ENCODE measurements around the gene UBAC2.

The UBAC2 gene

DNA sequence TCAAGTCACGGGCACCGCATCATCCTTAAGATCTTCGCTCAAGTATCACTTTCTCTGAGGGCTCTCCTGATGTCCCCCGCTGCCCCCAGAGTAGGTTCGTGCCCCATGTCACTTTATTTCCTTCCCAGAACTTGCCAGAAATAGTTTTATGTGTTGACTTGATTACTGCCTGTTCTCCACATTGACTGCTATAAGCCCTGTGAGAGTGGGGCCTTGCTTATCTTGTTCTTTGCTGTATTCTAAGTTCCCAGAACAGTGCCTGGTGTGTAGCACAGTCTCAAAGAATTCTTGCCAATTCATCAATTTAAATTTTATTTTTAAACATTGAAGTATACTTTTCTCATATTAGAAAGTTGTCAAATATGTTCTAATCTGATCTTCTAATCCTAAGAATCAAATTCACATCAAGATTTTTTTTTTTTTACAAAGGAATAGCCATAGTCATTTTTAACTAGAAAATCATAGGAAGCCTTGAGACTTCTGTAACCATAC, 138.6 kb downstream of the UBAC2 start:
- no peak for DNase-seq (ENCODE audit: low read depth in 2 of 2)

DNA sequence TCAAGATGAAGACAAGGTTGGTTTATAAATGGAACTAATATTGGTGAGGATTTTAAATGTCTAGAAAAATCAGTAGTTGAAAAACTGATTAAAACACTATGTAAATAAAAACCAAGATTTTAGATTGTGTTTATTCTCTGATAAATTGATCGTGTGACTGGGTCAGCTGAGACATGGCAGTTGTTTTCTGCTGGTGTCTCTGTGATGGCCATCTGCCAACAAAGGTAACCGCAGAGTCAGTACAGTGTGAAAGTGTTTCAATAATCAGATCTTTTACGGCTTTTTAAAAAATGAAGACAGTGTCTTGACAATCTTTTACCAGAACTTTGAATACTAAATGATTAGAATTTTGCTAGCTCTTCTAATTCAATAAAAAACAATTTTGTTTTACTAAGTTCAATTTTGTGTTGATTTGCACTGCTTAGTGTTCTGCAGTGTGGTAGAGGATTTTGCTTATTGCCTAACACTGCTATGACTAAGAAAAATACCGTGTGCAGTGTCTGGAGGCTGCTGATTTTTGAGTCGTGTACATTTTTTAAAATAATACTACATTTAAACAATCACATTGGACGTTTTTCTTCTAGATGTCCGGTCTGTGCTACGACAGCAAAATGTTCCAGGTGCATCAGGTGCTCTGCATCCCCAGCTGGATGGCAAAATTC, 139.2 kb downstream of the UBAC2 start:
- no peak for DNase-seq (ENCODE audit: low read depth in 2 of 2)

DNA sequence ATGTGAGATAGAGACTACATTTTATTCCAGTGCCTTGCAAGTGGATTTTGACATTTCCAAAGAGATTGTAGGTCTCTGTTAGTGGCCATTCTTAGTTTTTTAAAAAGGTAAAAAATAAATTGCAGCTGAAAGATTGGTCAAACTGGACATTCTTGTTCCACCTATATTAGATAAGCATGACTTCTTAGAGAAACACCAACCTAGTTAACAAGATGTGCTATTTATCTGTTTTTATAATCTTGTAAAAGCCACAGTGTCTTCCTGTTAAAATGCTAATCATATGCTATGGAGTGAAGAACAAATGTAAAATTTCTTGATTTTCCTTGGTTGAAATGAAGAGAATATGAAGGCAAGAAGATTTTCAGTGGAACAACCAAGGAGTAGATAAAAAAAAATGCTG, 140.0 kb downstream of the UBAC2 start:
- DNase-seq (ENCODE audit: low read depth in 2 of 2): no peak

DNA sequence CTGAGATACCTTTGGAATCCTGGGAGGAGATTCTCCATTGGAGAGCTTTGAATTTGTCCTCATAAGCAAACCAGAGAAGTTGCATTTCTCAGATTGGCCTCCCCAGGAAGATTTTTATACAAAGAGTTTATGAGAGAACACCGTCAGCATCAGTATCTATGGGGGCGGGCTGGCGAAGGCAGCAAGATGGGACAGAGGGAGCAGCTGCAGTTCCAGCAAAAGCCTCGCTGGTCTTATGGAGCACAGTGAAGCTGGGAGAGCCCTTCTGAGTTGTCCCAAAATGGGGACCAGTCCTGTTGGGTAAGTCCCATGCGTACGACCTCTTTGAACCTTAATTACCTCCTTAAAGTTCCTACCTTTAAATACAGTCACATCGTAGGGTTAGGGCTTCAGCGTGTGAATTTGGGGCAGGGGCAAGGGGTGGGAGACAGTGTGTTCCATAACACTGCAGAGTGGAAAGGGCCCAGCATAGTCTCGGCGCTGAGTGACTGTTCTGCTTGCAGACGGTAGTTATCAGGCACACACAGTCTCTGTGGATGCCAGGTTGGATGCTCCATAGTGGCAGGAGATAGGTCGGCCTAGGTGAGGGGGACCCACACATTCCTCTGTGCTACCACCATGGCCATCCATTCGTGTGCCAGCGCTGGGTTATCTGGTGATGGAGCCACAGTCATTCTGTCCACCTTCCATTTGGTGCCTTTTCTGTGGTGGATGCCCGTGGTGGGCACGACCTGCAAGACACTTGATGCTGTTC, 141.5 kb downstream of the UBAC2 start:
- DNase-seq (ENCODE audit: low read depth in 2 of 2): no peak

DNA sequence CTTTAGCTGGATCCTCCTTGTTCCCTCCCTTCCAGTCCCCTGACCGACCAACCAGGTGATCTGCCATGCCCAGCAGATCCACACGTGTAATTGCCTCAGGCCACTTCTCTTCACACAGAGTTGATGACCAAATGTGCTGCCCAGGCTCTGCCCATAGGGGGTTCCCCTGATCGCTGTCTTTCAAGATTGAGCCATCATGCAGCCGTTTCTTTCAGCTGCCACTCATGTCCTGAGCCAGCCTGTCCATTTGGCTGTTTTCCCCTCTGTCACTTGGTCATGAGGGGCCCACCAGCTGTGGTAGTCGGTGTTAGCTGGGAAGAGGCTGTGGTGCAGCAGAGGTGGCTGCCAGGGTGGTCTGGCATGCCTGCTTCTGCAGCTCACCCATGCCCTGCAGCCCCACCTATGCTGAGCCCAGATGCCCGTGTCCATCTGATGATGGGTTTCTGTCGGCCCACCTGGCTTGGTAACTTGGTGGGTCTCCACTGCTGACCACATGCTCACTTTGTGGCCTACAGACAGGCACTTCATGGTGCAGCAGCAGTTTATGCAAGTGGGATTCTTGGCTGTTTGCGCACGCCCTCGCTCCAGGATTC, 142.2 kb downstream of the UBAC2 start:
- DNase-seq (ENCODE audit: low read depth in 2 of 2): no peak

DNA sequence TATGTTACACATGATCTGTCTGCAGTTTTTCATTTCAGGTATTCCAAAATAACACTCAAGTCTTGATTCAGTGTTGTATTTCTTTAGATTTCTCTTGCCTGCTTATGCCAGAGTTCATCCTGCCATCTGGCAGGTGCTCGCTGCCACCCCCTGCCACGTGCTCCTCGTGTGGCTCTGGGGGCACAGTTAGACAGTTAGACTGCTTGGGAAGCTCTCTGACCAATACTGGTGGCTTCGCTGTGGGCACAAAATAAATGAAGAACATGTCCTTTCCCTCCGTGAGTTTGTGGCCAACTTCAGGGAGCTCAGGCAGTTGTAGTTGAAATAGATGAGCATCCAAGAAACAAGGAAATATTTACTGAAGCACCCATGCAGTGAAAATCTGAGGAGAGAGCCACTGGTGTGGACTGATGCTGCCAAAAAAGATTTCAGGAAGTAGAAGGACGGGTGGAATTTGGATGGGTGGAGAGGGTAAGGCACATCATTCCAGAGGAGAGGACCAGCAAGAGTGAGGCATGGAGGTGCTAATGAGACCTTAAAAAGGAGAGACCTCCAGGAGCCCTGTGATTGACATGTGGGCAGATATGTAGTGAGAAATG, 144.1 kb downstream of the UBAC2 start:
- no peak for DNase-seq (ENCODE audit: low read depth in 2 of 2)

DNA sequence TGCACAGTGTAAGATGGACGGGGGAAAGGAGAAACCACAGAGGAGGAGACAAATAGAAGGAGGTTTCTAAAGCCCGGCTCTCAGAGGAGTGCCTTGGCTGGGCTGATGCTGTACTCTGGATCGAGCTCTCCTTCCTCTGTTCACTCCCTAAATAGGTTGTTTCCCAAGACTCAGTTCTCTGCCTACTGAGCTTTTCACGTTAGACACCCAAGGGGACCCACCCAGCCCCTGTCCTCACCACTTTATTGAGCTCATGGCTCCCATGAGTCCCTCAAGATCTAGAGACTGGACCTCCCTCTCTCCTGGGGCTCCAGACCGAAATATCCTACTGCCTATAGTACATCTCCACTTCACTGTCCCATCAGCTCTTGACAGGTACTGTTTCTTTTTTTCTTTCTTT, 144.7 kb downstream of the UBAC2 start:
- no peak for DNase-seq (ENCODE audit: low read depth in 2 of 2)

DNA sequence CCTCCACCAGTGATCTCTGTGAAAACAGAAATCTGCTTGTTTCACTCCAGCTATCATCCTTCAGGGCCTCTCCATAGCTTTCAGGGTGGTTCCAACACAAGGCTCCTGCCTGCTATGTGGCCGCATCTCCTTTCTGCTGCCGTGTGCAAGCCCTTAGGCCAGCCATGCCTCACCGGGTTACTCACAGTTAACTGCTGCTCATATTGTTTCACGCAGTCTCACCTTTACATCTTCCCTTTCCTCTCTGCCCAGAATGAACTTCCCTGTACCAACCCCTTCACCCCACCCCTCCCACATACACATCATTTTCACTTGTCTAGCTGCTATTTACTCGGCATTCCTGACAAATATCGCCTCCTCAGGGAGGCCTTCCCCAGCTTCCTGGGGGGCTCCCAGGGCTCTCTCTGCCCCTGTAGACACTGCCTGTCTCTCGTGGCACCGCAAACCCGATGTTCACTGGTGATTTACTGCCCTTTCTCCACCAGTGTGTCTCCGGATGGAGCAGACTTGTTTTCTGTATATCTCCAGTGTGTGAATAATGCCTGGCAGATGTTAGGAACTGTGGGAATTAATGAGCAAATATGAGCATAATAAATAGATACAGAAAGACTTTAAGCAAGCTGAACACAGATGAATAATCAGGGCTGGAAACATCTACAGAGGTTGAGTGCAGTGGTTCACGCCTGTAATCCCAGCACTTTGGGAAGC, 145.8 kb downstream of the UBAC2 start:
- DNase-seq (ENCODE audit: low read depth in 2 of 2): no peak

DNA sequence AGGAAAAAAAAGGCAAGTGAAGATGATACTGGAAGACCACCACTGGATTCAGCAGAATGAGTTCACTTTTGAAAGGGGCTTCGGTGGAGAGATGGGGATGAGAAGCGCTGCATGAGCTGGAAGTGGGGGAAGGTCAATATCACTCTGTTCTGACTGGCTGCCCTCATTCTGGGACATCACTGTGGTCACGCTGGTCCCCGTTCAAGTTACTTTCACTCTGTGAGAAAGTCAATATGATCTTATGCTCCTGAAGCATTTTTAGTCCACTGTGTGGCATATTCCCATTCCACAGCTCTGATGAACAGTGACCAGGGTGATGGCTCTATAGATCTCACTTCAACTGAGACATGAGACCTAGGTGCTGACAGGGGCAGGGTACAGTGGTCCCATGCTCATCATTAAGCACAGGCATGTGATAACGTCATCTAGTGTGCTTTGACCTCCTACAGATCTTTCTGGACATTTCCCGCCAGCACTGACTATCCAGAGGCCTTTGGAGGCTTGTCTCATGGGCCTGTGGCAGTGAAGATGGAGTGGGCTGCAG, 146.8 kb downstream of the UBAC2 start:
- DNase-seq (ENCODE audit: low read depth in 2 of 2): no peak

DNA sequence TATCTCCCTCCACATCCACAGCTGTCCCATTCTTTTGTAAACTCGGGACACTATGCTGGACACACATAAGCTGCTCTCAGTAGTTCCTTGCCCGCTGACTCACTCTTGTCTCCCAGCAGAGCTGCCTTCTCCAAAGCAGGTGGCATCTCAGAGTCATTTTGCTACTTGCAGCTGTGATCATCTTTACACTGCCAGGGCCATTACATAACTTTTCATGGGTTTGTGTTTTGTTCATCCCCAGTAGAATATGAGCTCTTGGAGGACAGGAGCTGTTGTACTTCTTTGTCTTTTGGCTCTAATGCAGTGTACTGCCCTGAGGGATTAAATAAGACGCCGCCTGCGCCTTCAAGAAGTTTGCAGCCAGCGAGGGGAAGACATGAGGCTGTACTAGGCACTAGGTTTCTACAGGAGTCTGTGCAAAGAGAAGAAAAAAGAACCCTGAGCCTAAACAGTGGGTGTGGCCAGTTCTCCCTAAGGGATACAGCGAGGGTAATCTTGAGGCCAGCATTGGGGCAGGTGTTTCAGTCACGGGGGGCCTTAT, 147.3 kb downstream of the UBAC2 start:
- DNase-seq (ENCODE audit: low read depth in 2 of 2): no peak

DNA sequence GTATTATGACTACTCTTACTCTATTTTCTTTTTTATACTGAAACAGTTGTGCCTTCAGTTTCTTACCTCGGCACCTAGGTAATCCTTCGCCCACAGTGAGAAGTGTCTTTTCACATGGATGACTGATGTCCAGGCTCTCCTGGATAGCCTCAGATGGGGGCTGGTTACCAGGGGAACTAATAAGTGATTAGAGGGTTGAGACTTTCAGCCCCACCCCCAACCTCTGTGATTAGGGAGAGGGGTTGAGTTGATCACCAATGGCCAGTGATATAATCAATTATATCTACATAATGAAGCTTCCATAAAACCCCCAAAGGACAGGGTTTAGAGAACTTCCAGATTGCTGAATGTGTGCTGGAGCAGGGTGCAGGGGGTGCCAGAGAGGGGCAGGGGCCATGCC, 149.5 kb downstream of the UBAC2 start:
- no peak for DNase-seq (ENCODE audit: low read depth in 2 of 2)

DNA sequence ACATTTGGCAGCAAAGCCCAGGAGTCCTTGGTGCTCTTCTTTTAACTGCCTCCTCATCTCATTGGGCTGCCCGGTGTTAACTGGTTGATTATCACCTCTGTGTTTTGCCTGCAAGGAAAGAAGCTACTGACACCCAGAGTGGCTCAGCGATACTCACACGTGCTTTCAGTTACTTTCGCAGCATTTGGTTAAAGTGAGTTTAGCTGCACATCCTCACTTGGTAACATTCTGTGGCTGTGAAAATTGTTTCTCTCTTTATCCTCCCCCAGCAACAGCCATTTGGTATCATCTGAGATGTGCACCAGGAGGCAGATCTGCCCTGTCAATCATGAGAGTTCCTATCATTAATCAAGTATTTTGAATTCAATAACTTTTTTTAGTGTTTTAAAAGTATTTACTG, 151.1 kb downstream of the UBAC2 start:
- no peak for DNase-seq (ENCODE audit: low read depth in 2 of 2)

DNA sequence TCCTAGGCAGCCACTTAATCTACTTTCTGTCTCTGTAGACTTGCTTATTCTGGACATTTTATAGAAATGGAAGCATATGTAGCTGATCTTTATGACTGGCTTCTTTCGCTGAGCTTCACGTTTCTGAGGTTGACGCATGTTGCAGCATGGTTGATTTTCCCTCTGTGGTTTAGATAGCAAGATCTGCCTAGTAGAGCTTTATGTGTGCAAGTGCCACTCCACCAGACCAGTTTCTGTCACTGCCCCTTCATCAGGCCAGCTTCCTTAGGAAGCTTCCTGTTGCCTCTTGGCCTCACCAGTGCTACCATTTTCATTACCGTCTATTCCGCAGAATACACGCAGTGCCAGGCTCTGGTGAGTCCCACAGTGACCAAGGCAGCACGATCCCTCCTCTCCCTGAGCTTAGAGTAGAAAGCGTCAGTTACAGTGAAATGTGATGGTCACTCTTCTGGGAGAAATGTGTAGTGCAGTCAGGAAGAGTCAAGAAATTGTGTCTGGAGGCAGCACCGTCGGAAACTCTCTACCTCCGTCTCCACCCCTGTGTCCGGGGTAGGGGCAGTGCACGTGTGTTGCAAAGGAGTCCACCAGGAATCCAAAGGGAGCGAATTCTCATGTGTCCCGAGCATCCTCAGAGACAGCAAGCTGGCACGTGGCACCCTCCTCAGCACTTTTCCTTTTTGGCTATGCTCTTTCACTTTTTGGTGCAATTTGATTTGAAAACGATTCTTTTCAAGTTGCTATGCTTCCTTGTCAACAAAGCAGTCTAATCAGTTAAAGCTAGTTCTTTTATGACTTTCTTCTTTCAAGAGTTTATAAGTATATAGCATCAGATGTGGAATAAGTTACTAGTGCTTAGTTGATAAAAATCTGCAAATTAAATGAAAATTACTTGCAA, 151.9 kb downstream of the UBAC2 start:
- DNase-seq (ENCODE audit: low read depth in 2 of 2): no peak

DNA sequence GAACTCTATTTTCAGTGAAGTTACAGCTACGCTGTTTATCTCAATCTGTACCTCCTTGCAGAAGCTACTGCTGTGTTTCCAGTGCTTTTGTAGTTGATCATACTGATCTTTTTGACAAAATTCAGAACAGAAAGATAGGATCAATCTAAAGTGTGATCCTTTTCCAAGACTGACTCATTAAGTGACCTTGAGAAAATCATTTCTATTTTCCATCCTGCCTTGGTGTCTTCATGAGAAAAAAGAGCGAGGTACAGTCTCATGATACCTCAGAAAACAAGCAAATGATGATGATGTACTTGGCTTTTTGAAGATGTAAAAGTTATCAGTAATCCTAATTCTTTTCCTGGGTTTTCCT, 152.6 kb downstream of the UBAC2 start:
- DNase-seq (ENCODE audit: low read depth in 2 of 2): no peak

DNA sequence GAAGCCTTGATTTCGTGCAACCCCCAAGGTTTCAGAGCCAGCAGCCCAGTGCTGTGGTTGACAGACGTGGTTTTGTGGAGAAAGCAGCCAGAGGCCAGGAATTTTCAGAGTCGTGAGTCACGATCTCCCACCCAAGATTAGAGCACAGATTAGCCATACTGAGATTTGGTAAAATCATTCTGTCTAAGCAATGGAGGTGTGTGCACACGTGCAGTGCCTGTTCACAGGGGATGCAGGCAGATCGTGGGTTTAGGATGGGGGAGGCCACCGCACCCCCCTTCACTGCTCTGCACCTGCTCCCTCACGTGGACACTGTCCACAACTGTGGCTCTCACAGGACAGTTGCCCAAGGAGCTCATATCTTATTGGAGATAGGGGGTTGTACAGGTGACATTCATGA, 153.2 kb downstream of the UBAC2 start:
- DNase-seq (ENCODE audit: low read depth in 2 of 2): no peak

DNA sequence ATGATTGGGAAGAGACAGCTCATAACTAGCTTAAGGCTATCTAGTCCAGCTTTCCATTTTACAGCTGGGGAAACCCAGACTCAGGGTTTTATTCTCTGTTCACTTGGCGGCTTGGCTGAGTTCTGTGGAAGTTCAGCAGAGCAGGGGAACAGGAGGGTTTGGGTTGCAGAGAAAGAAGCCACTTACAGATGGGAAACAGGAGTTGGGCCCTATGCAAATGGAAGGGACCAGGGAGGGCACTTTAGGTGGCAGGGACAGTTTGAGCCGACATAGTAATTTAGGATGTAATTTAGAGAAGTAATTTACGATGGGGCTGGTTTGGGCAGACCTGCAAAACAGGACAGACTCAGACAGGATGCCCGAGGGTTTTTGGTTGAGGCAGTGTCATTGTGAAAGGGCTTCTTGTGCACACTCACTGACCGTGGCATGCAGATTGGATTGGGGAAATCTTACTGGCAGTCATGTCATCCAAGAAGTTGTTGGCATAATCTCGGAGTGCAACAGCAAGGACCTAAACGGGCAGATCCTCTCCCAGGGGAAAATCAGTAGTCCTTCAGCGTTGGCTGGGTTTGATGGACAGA, 153.8 kb downstream of the UBAC2 start:
- no peak for DNase-seq (ENCODE audit: low read depth in 2 of 2)

DNA sequence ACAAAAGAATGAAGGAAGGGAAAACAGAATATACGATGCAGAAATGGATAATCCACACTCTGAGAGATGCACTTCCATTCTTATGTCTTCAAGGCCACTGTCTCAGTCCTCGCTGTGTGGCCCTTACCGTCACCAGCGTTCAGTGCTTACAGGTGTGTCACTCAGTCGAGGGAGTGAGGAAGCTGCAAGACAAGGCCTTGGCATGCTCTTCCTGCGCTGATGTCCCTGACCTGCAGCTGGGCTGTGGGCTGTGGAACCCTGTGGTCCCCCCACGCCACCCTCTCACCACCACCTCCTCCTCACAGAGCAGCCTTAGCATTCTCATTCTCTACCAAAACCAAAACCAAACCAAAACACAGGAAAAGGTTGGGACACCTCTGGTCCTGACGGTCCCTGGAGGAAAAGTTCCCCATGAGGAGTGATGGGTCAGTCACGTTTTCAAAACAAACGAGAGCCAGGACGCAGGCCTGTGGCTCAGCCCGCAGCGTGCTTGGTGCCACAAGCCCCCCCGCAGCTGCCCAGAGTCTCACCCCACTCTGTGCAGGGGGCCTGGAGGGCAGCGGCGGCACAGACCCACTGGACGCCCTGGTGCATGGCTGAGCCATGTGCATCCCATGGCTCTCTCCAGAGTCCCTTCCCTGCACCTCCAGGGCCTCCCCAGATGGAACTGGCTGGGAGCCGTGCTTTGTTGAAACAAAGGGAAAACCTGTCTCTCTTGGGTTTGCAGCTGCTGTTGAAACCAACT, 154.8 kb downstream of the UBAC2 start:
- no peak for DNase-seq (ENCODE audit: low read depth in 2 of 2)

DNA sequence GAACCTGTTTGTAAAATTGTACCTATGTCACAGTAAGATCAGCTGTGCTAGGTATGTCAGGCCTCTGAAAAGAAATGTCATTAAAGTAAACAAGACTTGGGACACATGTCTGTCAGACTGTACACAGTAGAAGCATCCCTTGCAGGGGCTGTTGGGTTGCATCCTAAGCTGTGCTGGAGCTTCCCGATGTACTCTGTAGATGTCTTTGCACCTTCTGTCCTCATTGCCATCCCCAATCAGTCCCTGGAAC, 155.3 kb downstream of the UBAC2 start:
- no peak for DNase-seq (ENCODE audit: low read depth in 2 of 2)

DNA sequence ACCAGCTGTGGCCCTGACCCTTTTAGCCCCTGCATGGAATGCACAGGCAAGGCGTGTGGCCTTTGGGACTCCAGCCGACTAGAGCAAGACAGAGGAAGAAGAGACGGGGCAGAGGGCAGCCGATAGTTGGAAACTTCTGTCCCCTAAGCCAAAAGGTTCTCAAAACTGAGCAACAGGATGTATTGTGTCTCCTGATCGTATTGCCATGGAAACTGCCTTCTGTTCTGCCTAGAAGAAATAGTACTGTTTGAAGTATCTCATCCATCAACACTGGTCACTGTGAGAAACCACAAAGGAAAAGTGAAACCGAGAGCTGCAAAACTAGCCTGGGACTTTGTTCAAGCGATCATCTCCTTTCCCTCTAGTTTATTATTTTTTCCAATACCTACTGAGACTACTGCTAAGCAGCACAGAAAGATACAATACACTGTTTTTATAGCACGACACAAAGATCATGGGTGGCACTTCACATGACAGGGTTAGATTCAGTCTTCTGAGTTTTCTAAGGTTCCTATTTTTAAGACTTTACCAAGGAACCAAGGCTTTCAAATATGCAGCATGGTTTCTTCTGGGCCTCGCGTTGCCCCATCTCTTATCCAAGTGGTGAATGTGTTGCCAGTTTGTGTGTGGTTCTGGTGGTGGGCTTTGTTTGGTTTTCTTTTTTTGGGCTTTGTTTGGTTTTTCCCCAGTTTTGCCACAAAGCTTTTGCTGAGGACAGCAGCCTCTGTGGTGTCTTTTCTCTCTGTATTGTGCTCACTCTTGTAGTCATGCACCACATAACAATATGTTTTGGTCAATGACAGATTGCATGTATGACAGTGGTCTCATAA, 155.8 kb downstream of the UBAC2 start:
- no peak for DNase-seq (ENCODE audit: low read depth in 2 of 2)
